Measurements from ENCODE around the gene KCNQ1. TPM values are rescaled to one million over a fixed set of nuclear protein-coding genes. Genes with fewer than 3 reads are reported as not detected.

Gene KCNQ1
- total and polyA plus RNA-seq, 2 donors (not counting 3 experiments of a cell fraction or from before 2014, with no cell fraction given), result 0.07 to 0.09 TPM

GRCh38 chr11:2657697-2658284 is 213.0 kb downstream of the KCNQ1 start:
- ChIA-PET POLR2A (no interaction called here), CTCF (no interaction called here)
- Histone ChIP-seq H3K4me3 (replicated peaks in 1 of 3; ENCODE audit: insufficient read depth in 1 of 3, low read depth in 1 of 3, low read length in 3 of 3) (no peak overlapping the region), H3K4me1 (ENCODE audit: control insufficient read depth, extremely low read depth, insufficient read depth, low read length) (no peaks in the 10 kb centered on the region), H3K79me2 (ENCODE audit: control insufficient read depth, insufficient read depth, low read length) (no peaks in the 10 kb centered on the region), H3K9me3 (replicated peaks; ENCODE audit: control insufficient read depth, insufficient read depth, low read length) (peaks cover 4% of the 10 kb centered on the region), H3K36me3 (ENCODE audit: control insufficient read depth in 2 of 2, extremely low read depth in 1 of 2, insufficient read depth in 2 of 2, low read length in 2 of 2) (no peaks in the 10 kb centered on the region), H3K9ac (replicated peaks; ENCODE audit: extremely low read depth, insufficient read depth, low read length) (no peak overlapping the region), H3K9me1 (replicated peaks; ENCODE audit: control insufficient read depth, extremely low read depth, insufficient read depth, low read length) (no peaks in the 10 kb centered on the region), H3K27me3 (ENCODE audit: control insufficient read depth in 2 of 2, insufficient read depth in 2 of 2, low read length in 2 of 2) (no peaks in the 10 kb centered on the region), H2AFZ (ENCODE audit: low read depth, low read length) (no peak overlapping the region), H4K20me1 (replicated peaks; ENCODE audit: control insufficient read depth, extremely low read depth, insufficient read depth, low read length) (no peaks in the 10 kb centered on the region), H3K4me2 (ENCODE audit: insufficient read depth, low read length) (no peak overlapping the region), H3K27ac (ENCODE audit: insufficient read depth, low read depth, low read length) (no peak overlapping the region)
- DNase-seq (ENCODE audit: low read depth, low spot score), result no peak
- dilution Hi-C loops (cut with MboI; ENCODE audit: extremely low pct_ligation_motif_present, low sequenced_read_pairs), result no loop called here
- no peak for FAIRE-seq
- TF ChIP-seq EZH2 (IDR thresholded peaks at IDR 0.05; ENCODE audit: borderline replicate concordance, low read depth, low read length, severe bottlenecking) (no peak), POLR2A (IDR thresholded peaks at IDR 0.05; ENCODE audit: low read depth, low read length) (no peak), JUN (IDR thresholded peaks at IDR 0.05; ENCODE audit: borderline replicate concordance, insufficient read depth, insufficient read length, low read depth) (no peak), POLR2AphosphoS5 (IDR thresholded peaks at IDR 0.05; ENCODE audit: insufficient read depth, low read depth, low read length) (no peak), MYC (IDR thresholded peaks at IDR 0.05; ENCODE audit: low read depth, low read length) (no peak), FOS (IDR thresholded peaks at IDR 0.05; ENCODE audit: borderline replicate concordance, insufficient read depth, low read length) (no peak), GATA2 (IDR thresholded peaks at IDR 0.05; ENCODE audit: insufficient read depth, insufficient read length, low read depth, low read length) (no peak)
- TF ChIP-seq, protein P1, sequence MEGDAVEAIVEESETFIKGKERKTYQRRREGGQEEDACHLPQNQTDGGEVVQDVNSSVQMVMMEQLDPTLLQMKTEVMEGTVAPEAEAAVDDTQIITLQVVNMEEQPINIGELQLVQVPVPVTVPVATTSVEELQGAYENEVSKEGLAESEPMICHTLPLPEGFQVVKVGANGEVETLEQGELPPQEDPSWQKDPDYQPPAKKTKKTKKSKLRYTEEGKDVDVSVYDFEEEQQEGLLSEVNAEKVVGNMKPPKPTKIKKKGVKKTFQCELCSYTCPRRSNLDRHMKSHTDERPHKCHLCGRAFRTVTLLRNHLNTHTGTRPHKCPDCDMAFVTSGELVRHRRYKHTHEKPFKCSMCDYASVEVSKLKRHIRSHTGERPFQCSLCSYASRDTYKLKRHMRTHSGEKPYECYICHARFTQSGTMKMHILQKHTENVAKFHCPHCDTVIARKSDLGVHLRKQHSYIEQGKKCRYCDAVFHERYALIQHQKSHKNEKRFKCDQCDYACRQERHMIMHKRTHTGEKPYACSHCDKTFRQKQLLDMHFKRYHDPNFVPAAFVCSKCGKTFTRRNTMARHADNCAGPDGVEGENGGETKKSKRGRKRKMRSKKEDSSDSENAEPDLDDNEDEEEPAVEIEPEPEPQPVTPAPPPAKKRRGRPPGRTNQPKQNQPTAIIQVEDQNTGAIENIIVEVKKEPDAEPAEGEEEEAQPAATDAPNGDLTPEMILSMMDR (IDR thresholded peaks at IDR 0.05; ENCODE audit: extremely low read depth in 1 of 2, insufficient read depth in 1 of 2, low read depth in 1 of 2, low read length in 2 of 2), result no peak
- TF ChIP-seq, protein P2, sequence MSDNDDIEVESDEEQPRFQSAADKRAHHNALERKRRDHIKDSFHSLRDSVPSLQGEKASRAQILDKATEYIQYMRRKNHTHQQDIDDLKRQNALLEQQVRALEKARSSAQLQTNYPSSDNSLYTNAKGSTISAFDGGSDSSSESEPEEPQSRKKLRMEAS (IDR thresholded peaks at IDR 0.05; ENCODE audit: insufficient read depth, insufficient read length), result no peak
- BruUV-seq (replicated peaks), result no TSS peak
- intact Hi-C loops (cut with micrococcal nuclease), result no loop called here
